Measurements from ENCODE around the gene WDFY2.

DNA sequence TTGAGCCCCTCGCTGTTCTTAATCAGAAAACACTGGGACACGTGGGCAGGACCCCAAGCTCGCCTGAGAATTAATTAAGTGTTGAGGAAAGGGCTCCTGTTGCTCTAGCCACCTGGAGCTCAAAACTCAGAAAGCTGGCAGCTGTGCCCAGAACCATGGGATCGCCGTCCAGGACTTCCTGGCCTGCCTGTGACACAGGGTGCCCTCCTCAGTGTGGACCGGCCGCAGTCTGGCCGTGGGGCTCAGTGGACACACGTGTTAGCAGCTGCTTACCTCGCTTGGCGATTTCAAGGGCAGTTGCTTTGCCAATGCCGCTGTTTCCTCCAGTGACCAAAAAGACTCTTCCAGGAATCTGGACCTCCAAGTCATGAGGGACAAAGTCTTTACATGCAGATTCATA is 215.0 kb downstream of the WDFY2 start:
- no peak for TF ChIP-seq BHLHE40 (IDR thresholded peaks at IDR 0.05; ENCODE audit: borderline replicate concordance)
- no peak for TF ChIP-seq FOXM1 (IDR thresholded peaks at IDR 0.05; ENCODE audit: borderline replicate concordance)
- TF ChIP-seq NFRKB (IDR thresholded peaks at IDR 0.05), result no peak
- TF ChIP-seq L3MBTL2 (conservative IDR thresholded peaks at IDR 0.05), result no peak
- TF ChIP-seq, protein P1, sequence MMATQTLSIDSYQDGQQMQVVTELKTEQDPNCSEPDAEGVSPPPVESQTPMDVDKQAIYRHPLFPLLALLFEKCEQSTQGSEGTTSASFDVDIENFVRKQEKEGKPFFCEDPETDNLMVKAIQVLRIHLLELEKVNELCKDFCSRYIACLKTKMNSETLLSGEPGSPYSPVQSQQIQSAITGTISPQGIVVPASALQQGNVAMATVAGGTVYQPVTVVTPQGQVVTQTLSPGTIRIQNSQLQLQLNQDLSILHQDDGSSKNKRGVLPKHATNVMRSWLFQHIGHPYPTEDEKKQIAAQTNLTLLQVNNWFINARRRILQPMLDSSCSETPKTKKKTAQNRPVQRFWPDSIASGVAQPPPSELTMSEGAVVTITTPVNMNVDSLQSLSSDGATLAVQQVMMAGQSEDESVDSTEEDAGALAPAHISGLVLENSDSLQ (IDR thresholded peaks at IDR 0.05), result no peak
- no peak for TF ChIP-seq ZNF384 (IDR thresholded peaks at IDR 0.05)
